Mesenchymal stem cell (in vitro differentiated cells and primary cell): ENCODE results near the gene TMEM69.

ENCODE experiments used
- DNase-seq: peaks from one replicate; pipeline ENCODE4 v3.0.0-alpha.2; 2013
- H2AFZ ChIP-seq: one replicate; pipeline ENCODE4 v1.6.1; 2013; ENCODE audit warnings: low read depth, mild to moderate bottlenecking, control low read depth, inconsistent platforms, low read length, moderate library complexity
- H2AK5ac ChIP-seq: 2 replicates; pipeline ENCODE4 v1.6.1; 2013; ENCODE audit warnings: low read length, moderate library complexity, mild to moderate bottlenecking, inconsistent platforms; ENCODE audit not compliant: severe bottlenecking
- H2BK120ac ChIP-seq: one replicate; pipeline ENCODE4 v1.6.1; 2013; ENCODE audit warnings: low read depth, mild to moderate bottlenecking, inconsistent platforms, low read length, moderate library complexity
- H2BK12ac ChIP-seq, 2 experiments: one replicate each; pipeline ENCODE4 v1.6.1; 2013; ENCODE audit warnings: inconsistent platforms in 2 of 2, low read length in 2 of 2, mild to moderate bottlenecking in 2 of 2, moderate library complexity in 2 of 2, control low read depth in 1 of 2
- H2BK15ac ChIP-seq: one replicate; pipeline ENCODE4 v1.6.1; 2013; ENCODE audit warnings: mild to moderate bottlenecking, low read depth, inconsistent platforms; ENCODE audit not compliant: poor library complexity, severe bottlenecking
- H2BK5ac ChIP-seq: 2 replicates; pipeline ENCODE4 v1.6.1; 2013; ENCODE audit warnings: low read depth, mild to moderate bottlenecking, low read length, control low read depth, inconsistent platforms; ENCODE audit not compliant: poor library complexity, severe bottlenecking
- H3K14ac ChIP-seq, 2 experiments: one replicate each; pipeline ENCODE4 v1.6.1; 2013; ENCODE audit warnings: inconsistent platforms in 2 of 2, low read length in 2 of 2, control low read depth in 1 of 2, mild to moderate bottlenecking in 1 of 2, moderate library complexity in 1 of 2
- H3K18ac ChIP-seq, 2 experiments: one replicate each; pipeline ENCODE4 v1.6.1; 2013; ENCODE audit warnings: inconsistent platforms in 2 of 2, low read length in 2 of 2, control low read depth in 1 of 2, low read depth in 1 of 2, mild to moderate bottlenecking in 1 of 2
- H3K23ac ChIP-seq, 2 experiments: one replicate each; pipeline ENCODE4 v1.6.1; 2013; ENCODE audit warnings: inconsistent platforms in 2 of 2, low read length in 2 of 2, mild to moderate bottlenecking in 2 of 2, moderate library complexity in 2 of 2, control low read depth in 1 of 2
- H3K27ac ChIP-seq: 2 replicates; pipeline ENCODE4 v1.5.1; 2013; ENCODE audit warnings: mild to moderate bottlenecking, moderate library complexity, low read length, control low read depth, inconsistent platforms; ENCODE audit not compliant: poor library complexity, severe bottlenecking
- H3K27me3 ChIP-seq, 2 experiments: 2 replicates each; pipeline versions ENCODE4 v1.6.1 to v1.7.0; 2013; ENCODE audit warnings: low read length in 2 of 2, mild to moderate bottlenecking in 2 of 2, moderate library complexity in 2 of 2, control low read depth in 1 of 2, inconsistent platforms in 1 of 2; ENCODE audit not compliant: control insufficient read depth in 1 of 2, insufficient read depth in 1 of 2
- H3K36me3 ChIP-seq, 2 experiments: 2 replicates each; pipeline versions ENCODE4 v1.6.1 to v1.7.0; 2013; ENCODE audit warnings: low read length in 2 of 2, control low read depth in 1 of 2, inconsistent platforms in 1 of 2, low read depth in 1 of 2, mild to moderate bottlenecking in 1 of 2; ENCODE audit not compliant: insufficient read depth in 2 of 2, control insufficient read depth in 1 of 2
- H3K4ac ChIP-seq, 2 experiments: one replicate each; pipeline ENCODE4 v1.6.1; 2013; ENCODE audit warnings: inconsistent platforms in 2 of 2, low read length in 2 of 2, mild to moderate bottlenecking in 2 of 2, moderate library complexity in 2 of 2, control low read depth in 1 of 2, low read depth in 1 of 2
- H3K4me1 ChIP-seq: 2 replicates; pipeline ENCODE4 v1.6.1; 2013; ENCODE audit warnings: low read depth, low read length, control low read depth; ENCODE audit not compliant: control insufficient read depth, insufficient read depth
- H3K4me2 ChIP-seq: 2 replicates; pipeline ENCODE4 v1.6.1; 2013; ENCODE audit warnings: low read length, mild to moderate bottlenecking, inconsistent platforms; ENCODE audit not compliant: poor library complexity, severe bottlenecking
- H3K4me3 ChIP-seq, 2 experiments: 2 replicates each; pipeline versions ENCODE4 v1.5.1 to v1.7.0; 2013; ENCODE audit warnings: low read length in 2 of 2, mild to moderate bottlenecking in 2 of 2, control low read depth in 1 of 2, low read depth in 1 of 2; ENCODE audit not compliant: insufficient read depth in 1 of 2
- H3K79me1 ChIP-seq: replicated peaks from 2 replicates; pipeline ENCODE4 v1.6.1; 2013; ENCODE audit warnings: mild to moderate bottlenecking, control low read depth, low read length, inconsistent platforms; ENCODE audit not compliant: poor library complexity, severe bottlenecking
- H3K9ac ChIP-seq: 2 replicates; pipeline ENCODE4 v1.7.0; 2013; ENCODE audit warnings: mild to moderate bottlenecking, low read length, moderate library complexity
- H3K9me3 ChIP-seq: 2 replicates; pipeline ENCODE4 v1.7.0; 2013; ENCODE audit warnings: mild to moderate bottlenecking, low read length; ENCODE audit not compliant: control insufficient read depth
- H4K8ac ChIP-seq: one replicate; pipeline ENCODE4 v1.6.1; 2013; ENCODE audit warnings: inconsistent platforms, mild to moderate bottlenecking, low read length, moderate library complexity
- H4K91ac ChIP-seq: one replicate; pipeline ENCODE4 v1.6.1; 2013; ENCODE audit warnings: mild to moderate bottlenecking, low read length, inconsistent platforms
- WGBS: methylation state at CpG from one replicate; pipeline ENCODE4 v1.1.7; 2013; ENCODE audit warnings: mixed read lengths; 5-methylcytosine and 5-hydroxymethylcytosine counted together

Gene TMEM69

GRCh38 chr1:45644661-45645060, 43.3 kb upstream of the TMEM69 start:
- H3K4me2 ChIP-seq = no peak overlapping the region
- no peak overlapping the region for H3K27ac ChIP-seq
- H3K4ac ChIP-seq = no peak overlapping the region
- no peak overlapping the region for H2AFZ ChIP-seq
- no CpG with 5 or more reads among the region's 2 CpGs for WGBS
- H3K36me3 ChIP-seq = peaks cover 31 to 87% of the 10 kb centered on the region in 2 experiments
- no peaks in the 10 kb centered on the region for H3K9me3 ChIP-seq
- H3K79me1 ChIP-seq = peaks cover 29% of the 10 kb centered on the region
- no peak overlapping the region for H2BK5ac ChIP-seq
- no peak overlapping the region for H3K4me3 ChIP-seq
- H2AK5ac ChIP-seq = no peak overlapping the region
- no peak overlapping the region for H3K23ac ChIP-seq
- no peak overlapping the region for H3K9ac ChIP-seq
- no peaks in the 10 kb centered on the region for H3K27me3 ChIP-seq
- no peaks in the 10 kb centered on the region for H3K4me1 ChIP-seq
- H2BK15ac ChIP-seq = no peak overlapping the region
- no peak overlapping the region for H2BK12ac ChIP-seq
- DNase-seq = no peak
- no peak overlapping the region for H3K14ac ChIP-seq
- H4K91ac ChIP-seq = no peak overlapping the region
- no peak overlapping the region for H4K8ac ChIP-seq
- no peak overlapping the region for H3K18ac ChIP-seq
- no peak overlapping the region for H2BK120ac ChIP-seq

- Histone ChIP-seq H3K4me3 (no peak overlapping the region), H2BK120ac (no peak overlapping the region), H3K23ac (no peak overlapping the region), H2AFZ (no peak overlapping the region), H2BK5ac (no peak overlapping the region), H3K4me2 (no peak overlapping the region), H4K8ac (no peak overlapping the region), H3K27ac (no peak overlapping the region), H3K4me1 (no peaks in the 10 kb centered on the region), H3K9ac (no peak overlapping the region), H4K91ac (no peak overlapping the region), H3K79me1 (peaks cover 28% of the 10 kb centered on the region), H3K4ac (no peak overlapping the region), H3K9me3 (no peaks in the 10 kb centered on the region), H3K27me3 (no peaks in the 10 kb centered on the region), H2AK5ac (no peak overlapping the region), H2BK15ac (no peak overlapping the region), H3K14ac (no peak overlapping the region), H3K36me3 (peaks cover 23 to 88% of the 10 kb centered on the region in 2 experiments), H2BK12ac (no peak overlapping the region), H3K18ac (no peak overlapping the region)
- WGBS = over 99% methylated on average over 8 of the region's 9 CpGs
- no peak for DNase-seq
Measured at GRCh38 chr1:45647248-45648021, 40.5 kb upstream of the TMEM69 start.

- Histone ChIP-seq H3K4me1 (no peaks in the 10 kb centered on the region), H2BK120ac (no peak overlapping the region), H3K4me2 (no peak overlapping the region), H2AFZ (no peak overlapping the region), H2BK12ac (no peak overlapping the region), H3K79me1 (peaks cover 39% of the 10 kb centered on the region), H3K9me3 (no peaks in the 10 kb centered on the region), H3K27ac (no peak overlapping the region), H4K91ac (no peak overlapping the region), H2BK5ac (no peak overlapping the region), H3K23ac (no peak overlapping the region), H3K9ac (no peak overlapping the region), H3K27me3 (no peaks in the 10 kb centered on the region), H4K8ac (no peak overlapping the region), H3K18ac (no peak overlapping the region), H3K4me3 (no peak overlapping the region), H2BK15ac (no peak overlapping the region), H3K4ac (no peak overlapping the region), H2AK5ac (no peak overlapping the region), H3K36me3 (peaks cover 49 to 100% of the 10 kb centered on the region in 2 experiments), H3K14ac (no peak overlapping the region)
- DNase-seq = no peak
- over 99% methylated on average over 7 of the region's 12 CpGs for WGBS
Measured at GRCh38 chr1:45654540-45655280, 33.3 kb upstream of the TMEM69 start.

DNA sequence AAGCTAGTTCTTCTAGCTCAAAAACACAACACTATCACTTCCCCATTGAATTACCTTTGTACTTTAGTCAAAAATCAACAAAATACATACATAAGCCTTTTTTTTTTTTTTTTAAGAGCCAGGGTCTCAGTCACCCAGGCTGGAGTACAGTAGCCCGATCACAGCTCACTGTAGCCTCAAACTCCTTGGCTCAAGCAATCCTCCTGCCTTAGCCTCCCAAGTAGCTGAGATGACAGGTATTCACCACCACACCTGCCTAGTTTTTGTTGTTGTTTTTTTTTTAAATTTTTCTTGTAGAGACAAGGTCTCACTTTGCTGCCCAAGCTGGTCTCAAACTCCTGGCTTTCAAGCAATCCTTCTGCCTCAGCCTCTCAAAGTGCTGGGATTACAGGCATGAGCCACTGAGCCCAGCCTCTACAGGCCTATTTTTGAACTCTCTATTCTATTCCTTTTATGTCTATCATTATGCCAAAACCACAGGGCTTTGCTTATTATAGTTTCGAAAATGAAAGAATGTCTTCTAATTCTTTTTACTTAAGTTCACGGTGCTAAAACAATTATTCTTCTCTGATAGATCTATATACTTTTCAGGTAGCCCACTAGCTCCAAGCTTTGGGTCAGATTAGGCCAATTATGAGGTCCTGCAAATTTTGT, 31.3 kb upstream of the TMEM69 start:
- Histone ChIP-seq H3K79me1 (peaks cover 33% of the 10 kb centered on the region), H3K4me2 (no peak overlapping the region), H3K9me3 (no peaks in the 10 kb centered on the region), H3K14ac (no peak overlapping the region), H3K9ac (no peak overlapping the region), H2BK12ac (no peak overlapping the region), H3K27ac (no peak overlapping the region), H2BK5ac (no peak overlapping the region), H2BK120ac (no peak overlapping the region), H2BK15ac (no peak overlapping the region), H3K27me3 (no peaks in the 10 kb centered on the region), H3K4me1 (no peaks in the 10 kb centered on the region), H3K23ac (no peak overlapping the region), H4K8ac (no peak overlapping the region), H2AFZ (no peak overlapping the region), H3K36me3 (peaks cover 41 to 96% of the 10 kb centered on the region in 2 experiments), H3K4ac (no peak overlapping the region), H4K91ac (no peak overlapping the region), H2AK5ac (no peak overlapping the region), H3K4me3 (no peak overlapping the region), H3K18ac (no peak overlapping the region)
- WGBS = 100% methylated on average over 1 of the region's 3 CpGs
- no peak for DNase-seq
